OCI-LY7 (cell line): ENCODE data around the gene SIK3. TPM values are rescaled to one million over a fixed set of nuclear protein-coding genes. Genes with fewer than 3 reads are reported as not detected.

Experiments
- BruUV-seq: library from RNA; stranded (reverse); fragments of 400-500 nt; replicated peaks from 2 replicates; lab custom pipeline; 2021; lab: Mats Ljungman, UMichigan
- CTCF ChIA-PET: fragments of 300-600 bp; sonication (Branson Sonifier 250); formaldehyde crosslinking; loops from one replicate; lab custom pipeline; 2022; ENCODE audit warnings: antibody characterized with exemption; ENCODE audit not compliant: unreplicated experiment; lab: Charles Lee
- POLR2A ChIA-PET: fragments of 300-600 bp; sonication (Branson Sonifier 250); formaldehyde crosslinking; loops from one replicate; lab custom pipeline; 2022; ENCODE audit warnings: antibody characterized with exemption; lab: Charles Lee
- DNase-seq: peaks from one replicate; pipeline ENCODE4 v3.0.0-alpha.2; 2015; ENCODE audit warnings: low spot score
- H2AFZ ChIP-seq: fragments of 200-600 bp; sonication (generic), shearing (Covaris generic); 2 replicates; pipeline ENCODE4 v1.6.1; 2014; ENCODE audit warnings: mild to moderate bottlenecking, antibody characterized with exemption, low read length, moderate library complexity
- H3K27ac ChIP-seq: fragments of 200-600 bp; sonication (generic); 2 replicates; pipeline ENCODE4 v1.5.1; 2014; ENCODE audit warnings: mixed run types, low read depth, mild to moderate bottlenecking, moderate library complexity, low read length, inconsistent platforms; ENCODE audit not compliant: poor library complexity, severe bottlenecking
- H3K36me3 ChIP-seq: fragments of 200-600 bp; sonication (generic); 2 replicates; pipeline ENCODE4 v1.6.1; 2014; ENCODE audit warnings: mild to moderate bottlenecking, antibody characterized with exemption, low read length, moderate library complexity, mixed read lengths; ENCODE audit not compliant: insufficient read depth
- H3K4me1 ChIP-seq: fragments of 200-600 bp; sonication (generic); 2 replicates; pipeline ENCODE4 v1.5.1; 2014; ENCODE audit warnings: mild to moderate bottlenecking, low read length; ENCODE audit not compliant: insufficient read depth, poor library complexity, severe bottlenecking
- H3K4me2 ChIP-seq: fragments of 200-600 bp; sonication (generic); 2 replicates; pipeline ENCODE4 v1.6.1; 2014; ENCODE audit warnings: mild to moderate bottlenecking, low read length
- H3K4me3 ChIP-seq: fragments of 200-600 bp; sonication (generic); 2 replicates; pipeline ENCODE4 v1.5.1; 2014; ENCODE audit warnings: mild to moderate bottlenecking, low read depth, low read length; ENCODE audit not compliant: poor library complexity, severe bottlenecking
- H3K79me2 ChIP-seq: fragments of 200-600 bp; sonication (generic); 2 replicates; pipeline ENCODE4 v1.6.1; 2016; ENCODE audit warnings: low read depth, mild to moderate bottlenecking, low read length, moderate library complexity, mixed read lengths; ENCODE audit not compliant: insufficient read depth
- H3K9me2 ChIP-seq: fragments of 200-600 bp; sonication (generic); 2 replicates; pipeline ENCODE4 v1.6.1; 2016; ENCODE audit warnings: mild to moderate bottlenecking, low read length, mixed read lengths; ENCODE audit not compliant: insufficient read depth
- H3K9me3 ChIP-seq: fragments of 200-600 bp; sonication (generic); 2 replicates; pipeline ENCODE4 v1.6.1; 2014; ENCODE audit warnings: mild to moderate bottlenecking, mixed run types, low read length, mixed read lengths
- H4K20me1 ChIP-seq: fragments of 200-600 bp; sonication (generic); 2 replicates; pipeline ENCODE4 v1.6.1; 2014; ENCODE audit warnings: mild to moderate bottlenecking, antibody characterized with exemption, low read length, moderate library complexity, mixed read lengths; ENCODE audit not compliant: insufficient read depth
- EZH2phosphoT487 ChIP-seq: fragments of 200-600 bp; sonication (generic); IDR thresholded peaks from 2 replicates; pipeline ENCODE4 v1.6.1; 2018; ENCODE audit warnings: low read depth, borderline replicate concordance, mild to moderate bottlenecking, mixed run types, antibody characterized with exemption, low read length, moderate library complexity, mixed read lengths
- intact Hi-C: fragments of 100-400 bp; cut with micrococcal nuclease; formaldehyde crosslinking; loops from one replicate; pipeline ENCODE4 v1.10.0; 2022; ENCODE audit not compliant: unreplicated experiment
- total RNA-seq, 2 experiments: library from RNA; depleted of rRNA in 1 of 2; stranded (reverse); fragments of >200 nt in 1 of 2; shearing (Covaris generic) in 1 of 2; gene quantifications; 2 replicates each; pipeline ENCODE4 v1.2.3, GENCODE V29; 2014 to 2022
- TF ChIP-seq, protein P1 (sequence below): fragments of 200-600 bp; sonication (generic); conservative IDR thresholded peaks from 2 replicates; pipeline ENCODE4 v1.5.1; 2014; ENCODE audit warnings: mild to moderate bottlenecking, antibody characterized with exemption, low read length, moderate library complexity, mixed read lengths

SIK3 gene
- total RNA-seq, 2 experiments from 2014 or later = 29.3 to 72.9 TPM

DNA sequence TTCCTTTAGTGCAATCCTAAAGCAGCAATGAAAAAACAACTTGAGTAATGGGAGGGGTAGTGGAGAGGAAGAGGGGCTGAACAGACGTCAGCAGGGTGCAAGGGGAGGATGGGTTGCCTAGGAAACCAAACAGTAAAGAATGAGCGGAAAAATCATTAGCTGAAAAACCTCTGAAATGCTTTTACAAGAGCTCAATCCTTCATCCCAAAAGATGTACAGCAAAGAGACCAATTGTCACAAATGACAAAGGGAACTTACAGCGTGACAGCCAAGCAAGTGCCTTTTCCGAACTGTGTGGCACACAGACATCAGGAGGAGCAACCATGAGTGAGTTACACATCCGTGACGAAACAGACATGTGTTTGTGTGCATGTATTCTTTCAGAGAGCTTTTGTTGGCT is 104.6 kb downstream of the SIK3 start:
- ChIA-PET POLR2A (interaction anchor here (0.6 to 2.5 kb wide), 13 partner anchors 10 to 68 kb away, joined by 3 to 15 read pairs (median 4); no protein-coding TSS in a partner anchor), CTCF (interaction anchor here (0.9 kb wide), 1 partner anchor 67 kb away, joined by 3 read pairs; no protein-coding TSS in a partner anchor)

DNA sequence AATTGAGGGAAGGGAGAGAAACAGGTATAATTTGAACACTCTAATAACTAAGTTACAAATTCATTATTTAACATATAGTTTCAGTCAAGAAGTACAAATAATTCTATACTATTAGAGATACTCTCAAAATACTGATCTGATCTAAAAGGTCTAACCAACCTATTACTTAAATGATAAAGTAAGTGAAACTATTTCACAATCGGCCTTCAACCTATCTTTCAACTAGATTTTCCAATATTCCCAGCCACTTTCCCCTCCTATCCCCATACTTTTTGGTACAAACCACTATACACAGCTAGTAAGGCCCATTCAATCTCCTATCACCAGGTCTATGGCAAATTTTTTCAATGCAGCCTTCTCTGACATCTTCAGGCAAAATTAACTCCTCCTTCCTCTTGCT is 106.7 kb downstream of the SIK3 start:
- Histone ChIP-seq H3K9me2 (no peaks in the 10 kb centered on the region), H3K4me3 (no peak overlapping the region), H3K27ac (no peak overlapping the region), H3K4me1 (peaks cover 37% of the 10 kb centered on the region), H3K36me3 (no peaks in the 10 kb centered on the region), H2AFZ (no peak overlapping the region), H4K20me1 (peaks cover 10% of the 10 kb centered on the region), H3K79me2 (peaks cover 68% of the 10 kb centered on the region; the same call in 1 of the 2 replicates), H3K9me3 (no peaks in the 10 kb centered on the region), H3K4me2 (no peak overlapping the region)
- ChIA-PET POLR2A (interaction anchor here (0.6 to 1.6 kb wide), 2 partner anchors 8 to 18 kb away, joined by 3 to 5 read pairs; no protein-coding TSS in a partner anchor), CTCF (no interaction called here)
- no TSS peak for BruUV-seq
- TF ChIP-seq, protein P1, sequence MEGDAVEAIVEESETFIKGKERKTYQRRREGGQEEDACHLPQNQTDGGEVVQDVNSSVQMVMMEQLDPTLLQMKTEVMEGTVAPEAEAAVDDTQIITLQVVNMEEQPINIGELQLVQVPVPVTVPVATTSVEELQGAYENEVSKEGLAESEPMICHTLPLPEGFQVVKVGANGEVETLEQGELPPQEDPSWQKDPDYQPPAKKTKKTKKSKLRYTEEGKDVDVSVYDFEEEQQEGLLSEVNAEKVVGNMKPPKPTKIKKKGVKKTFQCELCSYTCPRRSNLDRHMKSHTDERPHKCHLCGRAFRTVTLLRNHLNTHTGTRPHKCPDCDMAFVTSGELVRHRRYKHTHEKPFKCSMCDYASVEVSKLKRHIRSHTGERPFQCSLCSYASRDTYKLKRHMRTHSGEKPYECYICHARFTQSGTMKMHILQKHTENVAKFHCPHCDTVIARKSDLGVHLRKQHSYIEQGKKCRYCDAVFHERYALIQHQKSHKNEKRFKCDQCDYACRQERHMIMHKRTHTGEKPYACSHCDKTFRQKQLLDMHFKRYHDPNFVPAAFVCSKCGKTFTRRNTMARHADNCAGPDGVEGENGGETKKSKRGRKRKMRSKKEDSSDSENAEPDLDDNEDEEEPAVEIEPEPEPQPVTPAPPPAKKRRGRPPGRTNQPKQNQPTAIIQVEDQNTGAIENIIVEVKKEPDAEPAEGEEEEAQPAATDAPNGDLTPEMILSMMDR = no peak
- TF ChIP-seq EZH2phosphoT487 = no peak
- no peak for DNase-seq
- intact Hi-C loops = no loop called here

More for the DNA sequence above, 104.6 kb downstream of the SIK3 start:
- Histone ChIP-seq H2AFZ (no peak overlapping the region), H3K4me3 (no peak overlapping the region), H4K20me1 (peaks cover 10% of the 10 kb centered on the region), H3K4me2 (peak overlapping the region; percentile 60), H3K9me2 (no peaks in the 10 kb centered on the region), H3K27ac (no peak overlapping the region), H3K36me3 (no peaks in the 10 kb centered on the region), H3K79me2 (peaks cover 71% of the 10 kb centered on the region; the same call in 1 of the 2 replicates), H3K9me3 (no peaks in the 10 kb centered on the region), H3K4me1 (peaks cover 21% of the 10 kb centered on the region)
- peak; percentile 45 for DNase-seq
- intact Hi-C loops = no loop called here
- TF ChIP-seq, protein P1 = no peak
- no peak for TF ChIP-seq EZH2phosphoT487
- no TSS peak for BruUV-seq

DNA sequence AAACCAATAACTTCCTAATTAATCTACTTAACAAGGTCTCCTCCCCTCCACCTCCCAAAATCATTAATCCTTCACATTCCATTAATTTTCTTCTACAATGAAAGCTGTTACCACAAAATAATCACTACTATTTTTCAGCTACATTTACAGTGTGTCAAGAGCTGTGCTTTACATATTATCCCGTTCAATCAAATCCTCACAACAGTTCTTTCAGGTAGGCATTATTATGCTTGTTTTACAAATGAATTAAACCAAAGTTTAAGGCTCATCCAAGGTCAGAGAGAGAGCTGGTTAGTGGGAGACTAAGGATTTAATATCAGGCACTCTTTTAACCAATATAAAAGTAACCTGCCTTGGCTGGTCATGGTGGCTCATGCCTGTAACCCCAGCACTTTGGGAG is 107.4 kb downstream of the SIK3 start:
- POLR2A ChIA-PET = interaction anchor here (1.6 kb wide), 1 partner anchor 9 kb away, joined by 5 read pairs; no protein-coding TSS in a partner anchor

More for the DNA sequence above, 107.4 kb downstream of the SIK3 start:
- Histone ChIP-seq H3K27ac (no peak overlapping the region), H3K79me2 (peaks cover 74% of the 10 kb centered on the region; the same call in 1 of the 2 replicates), H3K4me3 (no peak overlapping the region), H3K4me1 (peaks cover 44% of the 10 kb centered on the region), H4K20me1 (peaks cover 14% of the 10 kb centered on the region), H3K9me2 (no peaks in the 10 kb centered on the region), H2AFZ (no peak overlapping the region), H3K4me2 (no peak overlapping the region), H3K36me3 (no peaks in the 10 kb centered on the region), H3K9me3 (no peaks in the 10 kb centered on the region)
- DNase-seq = no peak
- intact Hi-C loops = no loop called here
- TF ChIP-seq, protein P1 = no peak
- no peak for TF ChIP-seq EZH2phosphoT487
- CTCF ChIA-PET = no interaction called here
- no TSS peak for BruUV-seq
